Activated CD4-positive, alpha-beta T cell treated with anti-CD3 and anti-CD28 coated beads, Interleukin-2, Interleukin-4, amounts not matched to agents 100 ng/mL and 50 ng/mL, durations not matched to agents 16 hours and 8 hours (primary cell): ENCODE measurements around the gene CELSR1.

ENCODE experiments used
- DNase-seq: peaks from one replicate; pipeline ENCODE4 v3.0.0-alpha.2; 2020; ENCODE audit warnings: low spot score

Gene CELSR1

DNA sequence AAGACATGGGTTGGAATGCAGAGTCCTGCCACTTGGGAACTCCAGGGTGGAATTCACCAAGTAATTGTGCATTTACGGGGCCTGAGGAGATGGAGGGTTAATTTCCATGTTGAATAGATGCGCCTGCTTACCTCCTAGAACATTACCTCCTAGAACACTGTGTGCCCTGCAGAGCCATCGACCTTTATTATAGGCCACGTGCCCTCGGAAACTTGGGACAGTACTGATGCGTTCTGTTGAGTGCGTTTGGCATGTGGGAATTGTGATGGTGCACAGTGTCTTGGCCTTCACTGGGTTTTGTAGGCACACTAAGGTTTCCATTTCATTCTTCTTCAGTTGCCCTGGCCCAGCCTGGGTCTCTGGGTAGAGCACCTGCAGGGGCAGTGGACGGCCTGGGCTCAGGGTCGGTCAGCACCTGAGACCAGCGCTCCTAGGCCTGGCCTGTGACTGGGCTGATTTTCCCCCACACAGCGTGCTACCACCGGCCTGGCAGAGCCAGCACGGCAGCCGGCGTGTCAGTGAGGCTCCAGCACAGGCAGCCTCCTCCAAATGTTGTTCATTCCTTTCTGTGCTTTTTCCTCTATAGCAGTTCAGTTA is 189.2 kb downstream of the CELSR1 start:
- DNase-seq, result no peak

DNA sequence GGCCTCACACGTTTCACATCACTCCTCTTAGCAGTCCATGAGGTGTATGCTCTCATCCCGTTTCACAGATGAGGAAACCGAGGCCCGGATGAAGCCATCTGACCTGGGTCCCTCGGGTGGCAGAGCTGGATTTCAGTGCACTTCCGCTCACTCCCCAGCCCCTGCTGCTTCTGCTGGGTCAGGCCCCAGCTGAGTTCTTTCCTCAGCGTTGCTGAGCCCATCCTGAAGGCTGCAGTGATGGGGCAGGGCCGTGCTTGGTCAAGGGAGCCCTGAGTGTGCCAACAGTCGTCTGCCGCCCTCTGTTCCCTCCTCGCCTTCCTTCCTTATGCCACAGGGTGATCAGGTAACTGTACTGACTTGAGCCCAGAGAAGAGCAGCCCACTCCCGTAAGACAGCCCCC is 189.8 kb downstream of the CELSR1 start:
- no peak for DNase-seq

- no peak for DNase-seq
Observed at GRCh38 chr22:46346680-46347405, 190.6 kb downstream of the CELSR1 start.

GRCh38 chr22:46340676-46341075 is 196.7 kb downstream of the CELSR1 start:
- DNase-seq, result no peak

GRCh38 chr22:46339956-46340355 is 197.5 kb downstream of the CELSR1 start:
- no peak for DNase-seq

- no peak for DNase-seq
Observed at GRCh38 chr22:46338636-46339035, 198.8 kb downstream of the CELSR1 start.

GRCh38 chr22:46337870-46338269 is 199.6 kb downstream of the CELSR1 start:
- no peak for DNase-seq

DNA sequence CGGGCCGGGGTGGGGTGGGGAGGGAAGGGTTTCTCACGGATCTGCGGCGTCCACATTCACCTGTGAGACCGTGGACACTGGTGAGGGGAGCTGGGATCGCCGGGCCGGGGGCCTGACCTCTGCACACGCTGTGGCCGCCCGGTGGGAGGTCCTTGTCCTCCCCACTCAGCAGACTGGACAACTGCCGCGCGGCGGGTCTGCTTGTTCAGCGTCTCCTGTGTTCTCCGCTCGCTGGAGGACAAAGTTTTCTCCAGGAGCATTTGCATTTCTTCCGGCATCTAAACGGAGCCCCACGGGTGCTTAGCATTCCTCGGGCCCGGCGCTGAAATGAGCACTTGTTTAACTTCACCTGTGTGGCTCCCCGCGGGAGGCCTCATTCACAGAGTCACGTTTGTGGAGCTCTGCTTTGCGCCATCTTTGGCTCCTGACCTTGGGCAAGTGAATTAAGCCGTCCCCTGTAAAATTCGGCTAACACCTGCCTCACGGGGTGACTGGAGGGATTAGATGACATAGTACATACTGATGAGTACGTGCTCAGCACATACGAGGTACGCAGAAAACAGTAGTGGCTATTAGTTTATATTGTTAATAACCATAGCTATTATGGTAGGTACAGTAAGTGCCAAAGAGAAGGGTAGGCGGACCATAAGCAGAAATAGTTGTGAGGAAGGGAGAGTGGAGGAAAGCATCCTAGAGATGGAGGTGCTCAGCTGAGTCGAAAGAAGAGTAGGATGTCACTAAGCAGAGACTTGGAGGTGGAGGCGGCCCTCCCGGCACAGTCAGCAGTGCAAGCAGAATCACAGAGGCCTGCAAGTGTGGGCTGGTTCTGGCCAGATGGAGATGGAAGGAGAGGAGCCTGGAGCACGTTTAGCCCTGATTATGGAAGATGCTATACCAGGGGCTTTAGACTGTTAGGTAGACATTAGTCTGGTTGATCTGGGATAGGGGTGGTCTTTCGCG is 201.0 kb downstream of the CELSR1 start:
- no peak for DNase-seq

- DNase-seq, result peak; percentile 81
Observed at GRCh38 chr22:46335201-46336118, 202.0 kb downstream of the CELSR1 start, which contains the start of gene TRMU. Gene TRMU (plus strand): TSS chr22:46335714. CDS start chr22:46335765, 51 bp downstream.

DNA sequence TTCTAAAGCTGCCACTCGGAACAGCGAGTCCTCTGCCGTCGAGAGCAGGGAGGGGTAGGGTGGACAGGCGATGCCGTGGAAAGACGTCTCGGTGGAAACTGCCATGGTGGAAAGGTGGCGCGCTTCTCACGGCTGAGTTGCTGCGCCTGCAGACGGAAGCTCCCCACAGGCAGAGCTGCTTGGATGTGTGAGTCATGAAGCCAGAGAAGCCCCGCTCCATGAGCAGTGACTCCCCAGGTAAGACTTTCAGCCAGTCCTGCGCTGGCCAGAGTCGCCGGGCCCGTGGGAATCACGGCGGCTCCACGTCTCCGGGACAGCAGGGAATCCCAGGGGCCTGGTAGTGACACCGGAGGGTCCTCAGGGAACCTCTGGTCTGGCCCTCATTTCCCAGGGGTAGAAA is 205.9 kb downstream of the CELSR1 start:
- no peak for DNase-seq

DNA sequence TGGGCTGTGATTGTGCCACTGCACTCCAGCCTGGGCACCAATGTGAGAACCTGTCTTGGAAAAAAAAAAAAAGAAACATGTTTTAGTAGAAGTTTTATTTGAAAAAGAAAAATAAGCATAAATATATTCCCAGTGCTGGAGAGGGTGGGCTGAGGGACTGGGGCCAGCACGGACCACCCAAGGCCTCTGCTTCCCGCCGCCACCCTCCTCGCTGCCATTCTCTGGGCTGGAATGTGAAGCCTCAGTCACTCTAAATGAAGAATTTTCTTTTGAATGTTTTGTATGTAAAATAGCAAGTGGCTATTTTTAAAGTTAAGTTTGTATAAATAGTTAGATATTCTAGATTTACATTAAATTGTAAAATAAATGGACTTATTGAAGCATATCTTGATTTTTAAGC is 207.0 kb downstream of the CELSR1 start:
- DNase-seq, result no peak

GRCh38 chr22:46329616-46330015 is 207.8 kb downstream of the CELSR1 start:
- no peak for DNase-seq

GRCh38 chr22:46328797-46329196 is 208.6 kb downstream of the CELSR1 start:
- no peak for DNase-seq

DNA sequence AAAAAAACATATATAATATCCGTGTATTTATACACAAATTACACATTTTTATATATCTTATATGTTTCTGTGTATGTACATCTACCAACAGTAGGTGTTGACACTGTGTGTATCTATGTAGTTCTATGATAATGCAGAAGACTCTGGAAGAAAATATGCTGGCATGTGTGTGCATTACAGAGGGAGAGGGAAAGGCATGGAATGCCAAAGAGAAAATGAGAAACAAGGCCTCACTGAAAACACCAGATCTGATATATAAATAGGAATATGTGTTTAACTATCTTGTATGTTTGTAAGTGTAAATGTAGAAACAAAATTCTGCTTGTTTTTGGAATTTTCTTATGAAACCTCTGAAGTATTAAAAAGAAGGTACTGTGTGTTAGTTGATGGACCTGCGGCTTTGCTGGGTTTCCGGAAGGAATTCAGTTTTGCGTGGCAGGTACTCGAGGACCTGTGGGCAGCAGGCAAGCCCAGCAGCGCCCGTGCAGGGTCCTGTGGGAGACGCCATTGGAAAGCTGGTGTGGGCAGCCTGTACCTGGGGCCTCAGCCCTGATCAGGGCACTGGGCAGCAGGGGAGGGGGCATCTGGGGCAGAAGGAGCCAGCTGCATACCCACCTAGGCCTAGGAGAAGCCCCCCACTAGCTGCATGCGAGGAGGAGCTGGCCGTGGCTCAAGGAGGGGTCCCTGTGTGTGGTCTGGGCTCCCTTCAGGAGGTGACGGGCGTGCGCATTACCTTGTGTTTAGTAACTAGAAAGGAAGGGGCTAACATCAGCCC is 209.5 kb downstream of the CELSR1 start:
- no peak for DNase-seq

DNA sequence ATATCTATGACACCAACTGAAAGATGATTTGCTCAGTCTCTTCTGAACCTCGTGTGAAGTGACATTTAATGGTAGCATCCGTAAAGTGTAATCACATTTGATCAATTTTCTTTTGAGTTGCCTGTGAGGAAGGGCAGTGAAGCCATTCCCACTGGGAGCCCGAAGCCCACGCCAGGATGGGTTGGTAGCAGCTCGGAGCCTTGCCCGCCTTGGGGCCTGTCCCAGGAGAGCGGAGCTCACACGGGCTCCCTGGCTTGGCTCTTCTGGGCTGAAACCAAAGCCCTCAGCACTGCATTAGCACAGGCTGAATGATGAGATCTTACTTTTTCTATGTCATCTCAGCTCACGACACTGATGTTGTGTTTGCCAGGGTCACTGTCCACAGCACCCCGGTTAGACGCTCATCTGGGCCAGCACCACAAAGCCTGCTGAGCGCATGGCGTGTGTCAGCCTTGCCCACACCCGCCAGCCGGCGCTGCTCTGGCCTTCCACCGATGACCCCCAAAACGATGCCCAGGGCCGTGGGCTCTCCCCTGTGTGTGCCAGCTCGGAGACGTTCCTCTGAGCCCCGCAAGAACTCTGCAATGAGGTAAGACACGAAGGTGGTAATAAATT is 211.2 kb downstream of the CELSR1 start:
- no peak for DNase-seq

DNA sequence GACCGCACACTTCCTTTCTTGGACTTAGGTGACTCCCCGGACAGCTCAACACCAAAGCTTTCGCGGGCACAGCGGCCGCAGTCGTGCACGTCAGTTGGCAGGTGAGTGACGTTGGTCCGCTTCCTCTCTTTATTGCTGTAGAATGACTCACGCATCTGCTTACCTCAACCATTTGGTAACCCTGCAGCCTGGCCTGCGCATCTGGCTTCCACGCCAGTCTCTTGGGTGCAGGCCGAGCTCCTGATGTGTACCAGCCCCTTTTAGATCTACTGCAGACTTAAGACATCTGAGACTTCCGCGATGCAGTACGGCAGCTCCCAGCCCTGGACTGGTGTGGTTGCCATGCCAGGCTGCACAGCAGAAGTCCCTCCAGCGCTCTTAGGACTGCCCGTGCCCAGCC is 214.3 kb downstream of the CELSR1 start:
- DNase-seq, result no peak

GRCh38 chr22:46322711-46323110 is 214.7 kb downstream of the CELSR1 start:
- DNase-seq, result no peak

DNA sequence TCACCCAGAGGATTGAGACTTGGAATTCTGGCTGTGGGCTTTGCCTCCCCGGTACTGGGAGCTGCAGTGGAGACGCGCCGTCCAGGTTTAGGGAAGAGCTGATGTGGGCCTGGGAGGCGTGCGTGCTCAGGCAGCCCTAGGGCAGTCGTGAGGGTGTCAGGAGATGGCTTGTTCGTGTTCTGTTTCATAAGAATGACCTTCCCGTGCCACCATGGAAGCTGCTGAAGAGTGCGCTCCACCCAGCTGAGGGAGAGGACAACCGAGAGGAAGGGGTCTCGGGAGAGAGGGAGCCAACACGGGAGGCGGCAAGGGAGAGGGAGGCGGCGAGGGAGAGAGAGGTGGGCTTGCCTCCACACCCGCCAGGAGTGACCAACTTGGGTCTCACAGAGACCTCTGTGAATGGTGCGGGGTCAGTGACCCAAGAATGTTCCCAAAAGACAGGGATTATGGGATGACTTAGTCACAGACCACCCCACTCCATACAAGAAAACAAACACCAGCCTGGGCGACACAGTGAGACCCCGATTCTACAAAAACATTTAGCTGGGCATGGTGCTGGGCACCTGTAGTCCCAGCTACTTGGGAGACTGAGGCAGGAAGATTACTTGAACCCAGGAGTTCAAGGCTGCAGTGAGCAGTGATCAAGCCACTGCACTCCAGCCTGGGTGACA is 216.6 kb downstream of the CELSR1 start:
- no peak for DNase-seq

GRCh38 chr22:46320166-46320710 is 217.2 kb downstream of the CELSR1 start:
- no peak for DNase-seq

DNA sequence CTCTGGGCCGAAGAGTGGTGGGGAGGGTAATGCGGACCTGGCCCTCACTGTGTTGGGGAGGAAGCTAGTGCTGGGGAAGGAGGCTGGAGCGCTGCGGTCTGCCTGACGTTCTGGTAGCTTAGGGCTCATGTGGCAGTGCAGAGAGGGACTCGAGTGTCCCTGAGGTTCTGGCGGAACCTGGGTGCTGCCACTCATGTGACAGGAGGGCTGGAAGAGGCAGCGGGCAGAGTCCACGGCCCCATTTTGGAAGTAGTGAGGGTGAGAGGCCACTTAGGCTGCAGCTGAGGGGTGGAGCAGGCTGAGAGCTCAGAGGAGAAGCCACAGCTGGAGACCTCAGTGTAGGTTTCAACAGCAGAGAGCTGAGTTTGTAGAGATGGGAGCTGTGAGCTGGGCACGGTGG is 218.1 kb downstream of the CELSR1 start:
- no peak for DNase-seq
